Stromal cell of bone marrow (primary cell): Measurements from ENCODE around the gene RAP1GDS1.
A peak's percentile ranks its signal among the peaks of the same experiment; 100 is the strongest.

Experiments
- DNase-seq: peaks from one replicate; pipeline ENCODE4 v3.0.0-alpha.2; 2012; ENCODE audit warnings: low read depth

The RAP1GDS1 gene, protein sequence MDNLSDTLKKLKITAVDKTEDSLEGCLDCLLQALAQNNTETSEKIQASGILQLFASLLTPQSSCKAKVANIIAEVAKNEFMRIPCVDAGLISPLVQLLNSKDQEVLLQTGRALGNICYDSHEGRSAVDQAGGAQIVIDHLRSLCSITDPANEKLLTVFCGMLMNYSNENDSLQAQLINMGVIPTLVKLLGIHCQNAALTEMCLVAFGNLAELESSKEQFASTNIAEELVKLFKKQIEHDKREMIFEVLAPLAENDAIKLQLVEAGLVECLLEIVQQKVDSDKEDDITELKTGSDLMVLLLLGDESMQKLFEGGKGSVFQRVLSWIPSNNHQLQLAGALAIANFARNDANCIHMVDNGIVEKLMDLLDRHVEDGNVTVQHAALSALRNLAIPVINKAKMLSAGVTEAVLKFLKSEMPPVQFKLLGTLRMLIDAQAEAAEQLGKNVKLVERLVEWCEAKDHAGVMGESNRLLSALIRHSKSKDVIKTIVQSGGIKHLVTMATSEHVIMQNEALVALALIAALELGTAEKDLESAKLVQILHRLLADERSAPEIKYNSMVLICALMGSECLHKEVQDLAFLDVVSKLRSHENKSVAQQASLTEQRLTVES

DNA sequence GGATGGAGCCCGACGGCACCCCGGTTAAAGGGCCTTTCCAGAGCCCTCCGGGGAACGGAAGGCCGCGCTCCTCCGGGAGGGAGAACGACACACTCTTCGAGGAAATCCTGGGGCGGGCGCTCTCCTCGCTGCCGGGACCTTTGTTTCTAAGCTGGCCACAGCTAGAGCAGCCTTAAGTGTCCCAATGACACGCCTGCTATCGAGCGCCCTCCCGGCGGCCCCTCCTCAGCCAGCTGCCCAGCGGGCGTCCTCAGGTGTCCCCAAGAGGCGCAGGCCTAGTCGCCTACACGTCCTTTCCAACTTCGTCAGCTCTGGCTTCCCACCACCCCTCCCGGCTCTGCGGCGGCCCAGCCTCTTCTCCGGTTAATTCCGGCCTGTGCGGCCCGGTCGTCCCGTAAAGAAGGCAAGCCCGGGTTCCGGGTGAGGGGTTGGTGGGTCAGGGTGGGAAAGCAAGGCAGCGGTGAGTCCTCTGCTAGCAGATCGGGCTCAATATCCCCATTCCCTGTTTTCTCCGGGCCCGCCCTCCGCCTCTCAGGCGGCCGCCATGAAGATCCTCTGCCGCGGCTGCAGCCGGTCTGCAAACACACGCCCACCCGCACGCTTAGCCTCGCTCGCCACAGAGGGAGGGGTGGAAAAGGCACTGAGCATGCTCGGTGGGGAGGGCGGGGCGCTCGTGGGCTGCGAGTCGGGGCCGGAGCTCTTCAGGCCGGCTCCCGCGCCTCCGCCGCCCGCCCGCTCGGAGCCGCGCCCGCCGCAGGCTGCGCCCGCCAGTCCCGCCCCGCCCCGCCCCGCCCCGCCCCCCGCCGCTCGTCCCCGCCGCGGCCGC, at the start of gene RAP1GDS1:
TSS of gene RAP1GDS1 (plus strand) at position 806 of the 826 bp plus-strand sequence. CDS start 182 bp downstream, outside the sequence.
- DNase-seq = peak; percentile 93

DNA sequence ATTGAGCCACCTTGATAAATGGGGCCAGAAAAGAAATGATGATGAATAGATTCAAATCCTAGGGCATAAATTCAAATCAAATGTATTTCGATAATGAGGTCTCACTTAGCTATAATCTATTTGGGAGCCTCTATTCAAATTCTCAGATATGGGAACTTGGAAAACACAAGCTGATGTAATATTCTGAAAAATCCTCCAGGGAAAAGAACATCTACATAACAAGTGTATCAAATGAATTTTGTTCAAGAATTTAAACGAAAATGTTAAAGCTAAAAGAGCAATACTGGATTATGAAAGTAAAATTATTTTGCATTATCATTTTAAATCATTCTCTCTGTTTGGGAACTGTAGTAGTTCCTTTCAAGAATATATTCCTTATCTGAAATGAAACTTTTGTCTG, 38.9 kb upstream of the RAP1GDS1 start:
- no peak for DNase-seq

DNA sequence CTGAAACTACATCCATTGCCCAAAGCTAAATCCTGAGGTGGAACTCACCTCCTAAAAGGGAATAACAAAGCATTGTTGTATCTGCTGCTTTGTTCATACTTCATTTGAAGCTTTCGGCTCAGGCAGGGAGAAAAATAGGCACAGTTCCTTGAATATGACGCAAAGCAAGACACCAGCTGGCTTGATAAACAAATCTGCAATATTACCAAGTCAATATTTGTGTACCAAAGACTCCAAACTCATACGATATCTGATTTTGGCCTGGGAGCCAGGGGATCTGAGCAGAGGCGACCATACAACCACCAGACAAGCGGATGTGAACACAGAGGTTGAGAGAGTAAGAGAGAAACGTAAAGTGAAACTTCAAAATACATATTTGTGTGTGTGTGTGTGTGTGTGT, 34.8 kb upstream of the RAP1GDS1 start:
- DNase-seq = no peak

DNA sequence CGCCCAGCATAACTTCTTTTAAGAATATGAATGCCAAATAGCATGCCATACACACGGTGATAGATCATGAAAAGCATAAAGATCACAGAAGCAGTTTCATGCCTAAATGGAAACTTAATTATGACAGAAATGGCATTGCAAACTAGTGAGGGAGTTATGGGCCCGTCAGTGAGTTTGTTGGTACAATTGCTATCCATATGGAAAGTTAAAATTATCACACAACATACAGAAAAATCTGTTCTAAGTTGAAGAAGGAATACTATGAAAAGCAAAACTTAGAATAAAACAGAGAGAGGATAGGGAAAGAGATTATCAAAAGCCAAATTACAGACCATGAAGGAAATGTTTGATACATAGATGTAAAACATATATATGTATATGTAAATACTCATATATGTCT, 30.2 kb upstream of the RAP1GDS1 start:
- DNase-seq = no peak

DNA sequence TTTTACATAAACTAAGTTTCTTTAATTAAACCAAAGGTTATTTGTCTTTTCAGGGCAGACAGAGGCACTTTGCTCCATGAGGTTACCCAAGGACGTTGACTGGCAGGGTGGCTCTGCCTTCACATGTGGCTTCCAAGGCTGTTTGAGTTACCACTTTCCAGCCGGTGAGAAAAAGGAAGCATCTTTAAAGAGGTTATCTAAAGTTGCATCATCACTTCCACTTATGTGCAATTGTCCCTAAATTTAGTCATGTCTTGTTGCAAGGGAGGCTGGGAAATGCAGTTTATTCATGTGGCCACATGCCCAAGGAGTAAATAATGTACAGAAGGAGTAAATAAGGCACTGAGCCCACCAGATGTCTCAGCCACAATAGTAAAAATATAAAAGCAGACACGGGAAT, 29.0 kb upstream of the RAP1GDS1 start:
- no peak for DNase-seq

DNA sequence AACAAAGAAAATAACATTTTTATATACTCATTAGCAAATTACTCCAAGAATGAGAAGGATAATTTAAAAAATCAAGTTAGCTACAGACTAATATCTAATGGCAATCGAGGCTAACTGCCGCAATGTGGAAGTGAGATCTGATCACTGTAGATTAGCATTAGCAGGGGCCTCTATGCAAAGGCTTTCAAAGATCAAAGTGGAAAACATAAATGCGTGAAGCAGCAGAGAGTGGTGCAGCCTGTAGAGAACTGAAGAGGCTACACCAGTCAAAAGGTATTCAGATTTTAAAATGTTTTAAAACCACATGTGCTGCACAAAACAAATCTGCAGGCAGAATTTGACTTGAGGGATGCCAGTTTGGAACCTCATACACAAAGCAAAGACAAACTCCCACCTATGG, 24.0 kb upstream of the RAP1GDS1 start:
- no peak for DNase-seq

DNA sequence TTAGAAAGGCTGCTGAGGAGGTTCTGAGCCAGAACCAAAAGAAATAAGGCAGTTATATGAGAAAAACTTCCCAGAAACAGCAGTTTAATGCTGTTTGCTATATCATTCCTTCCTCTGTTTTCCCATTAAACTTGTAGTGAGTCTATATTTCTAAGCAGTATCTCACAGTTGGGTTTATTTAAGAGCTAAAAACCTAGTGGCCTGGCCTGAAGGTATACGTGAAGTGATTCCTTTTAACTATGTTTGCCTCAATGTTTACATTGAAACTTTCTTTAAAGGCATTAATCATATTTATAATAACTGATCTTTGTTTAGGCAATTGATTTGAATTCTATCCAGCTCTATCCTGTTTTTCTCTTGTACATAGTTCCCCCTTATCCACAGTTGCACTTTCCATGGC, 19.1 kb upstream of the RAP1GDS1 start:
- DNase-seq = no peak

DNA sequence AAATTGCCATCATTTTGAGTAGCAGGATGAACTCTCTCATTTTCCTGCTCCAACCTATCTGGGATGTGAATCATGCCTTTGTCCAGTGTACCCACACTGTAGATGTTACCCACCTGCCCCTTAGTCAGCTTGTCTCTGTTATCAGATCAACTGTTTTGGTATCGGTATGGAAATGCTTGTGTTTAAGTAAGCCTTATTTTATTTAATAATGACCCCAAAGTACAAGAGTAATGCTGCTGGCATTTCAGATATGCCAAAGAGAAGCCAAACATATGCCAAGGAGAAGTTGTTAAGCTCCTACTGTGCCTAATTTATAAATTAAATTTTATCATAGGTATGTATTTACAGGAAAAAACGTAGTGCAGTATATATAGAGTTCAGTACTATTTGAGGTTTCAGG, 18.6 kb upstream of the RAP1GDS1 start:
- DNase-seq = no peak

DNA sequence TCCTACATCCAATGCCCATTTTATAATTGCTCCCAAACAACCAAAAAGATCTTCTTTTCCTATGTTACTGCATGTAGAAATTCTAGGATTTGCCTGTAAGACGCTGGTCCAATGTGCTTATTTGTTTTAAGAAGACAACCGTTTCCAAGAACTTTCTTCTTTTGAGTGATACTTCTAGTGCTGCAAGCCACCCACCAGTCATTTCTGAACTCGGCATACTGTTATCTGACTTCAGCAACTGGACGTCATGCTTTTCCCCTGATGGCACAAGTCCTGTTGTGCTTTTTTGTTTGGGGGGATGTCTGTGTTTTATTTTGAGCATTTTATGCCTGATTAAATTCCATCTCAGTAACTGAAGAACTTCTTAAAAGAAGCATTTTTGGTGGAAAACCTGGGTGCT, 16.0 kb upstream of the RAP1GDS1 start:
- no peak for DNase-seq

DNA sequence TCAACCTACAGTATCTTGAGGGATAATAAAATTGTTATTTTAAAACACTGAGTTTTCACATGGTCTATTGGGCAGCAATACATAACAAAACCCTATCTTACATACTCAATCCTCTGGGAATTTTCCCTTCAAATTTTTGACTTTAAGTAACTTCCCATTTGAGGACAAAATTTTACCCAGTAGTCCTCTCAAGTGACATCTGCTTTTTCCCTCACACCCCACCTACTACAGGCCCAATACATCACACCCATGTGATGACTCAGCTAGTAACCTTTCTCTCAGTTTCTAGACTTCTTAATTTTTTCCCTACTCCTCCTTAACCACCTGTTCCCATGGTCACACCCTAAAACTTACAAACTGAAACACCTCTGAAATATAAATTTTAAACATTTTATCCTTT, 12.2 kb upstream of the RAP1GDS1 start:
- no peak for DNase-seq

DNA sequence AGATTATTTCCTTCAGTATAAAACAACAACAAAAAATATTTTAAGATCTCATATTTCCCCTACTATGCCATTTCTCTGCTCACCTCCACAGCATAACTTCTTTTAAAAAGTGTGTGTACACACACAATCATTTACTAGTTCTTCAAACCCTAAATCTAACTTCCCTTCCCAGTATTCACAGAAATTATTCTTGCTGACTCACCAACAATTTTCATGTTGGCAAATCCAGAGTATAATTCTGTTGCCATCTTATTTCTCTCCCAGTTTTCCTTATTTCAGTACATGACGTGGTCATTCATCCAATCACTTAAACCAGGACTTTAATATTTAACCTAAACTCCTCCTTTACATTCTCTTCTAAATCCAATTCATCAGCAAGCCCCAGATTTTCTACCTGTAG, 11.4 kb upstream of the RAP1GDS1 start:
- no peak for DNase-seq

DNA sequence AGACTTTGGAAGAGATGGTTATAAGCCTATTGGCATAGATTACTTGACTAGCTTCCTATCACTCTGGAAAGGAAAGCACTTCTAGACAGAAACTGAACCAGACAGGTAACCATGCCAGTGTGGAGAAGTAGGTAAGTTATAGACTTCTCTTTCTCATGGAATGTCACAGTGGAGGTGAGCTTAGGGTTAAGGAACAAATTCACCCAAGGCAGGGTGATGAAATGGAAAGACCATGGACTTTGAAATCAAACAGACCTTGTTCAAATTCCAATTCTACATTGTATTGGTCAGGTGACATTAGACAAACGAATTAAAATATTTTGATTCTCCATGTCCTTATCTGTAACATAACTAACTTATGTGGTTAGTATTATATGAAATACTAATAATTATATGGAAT, 7.7 kb upstream of the RAP1GDS1 start:
- no peak for DNase-seq

DNA sequence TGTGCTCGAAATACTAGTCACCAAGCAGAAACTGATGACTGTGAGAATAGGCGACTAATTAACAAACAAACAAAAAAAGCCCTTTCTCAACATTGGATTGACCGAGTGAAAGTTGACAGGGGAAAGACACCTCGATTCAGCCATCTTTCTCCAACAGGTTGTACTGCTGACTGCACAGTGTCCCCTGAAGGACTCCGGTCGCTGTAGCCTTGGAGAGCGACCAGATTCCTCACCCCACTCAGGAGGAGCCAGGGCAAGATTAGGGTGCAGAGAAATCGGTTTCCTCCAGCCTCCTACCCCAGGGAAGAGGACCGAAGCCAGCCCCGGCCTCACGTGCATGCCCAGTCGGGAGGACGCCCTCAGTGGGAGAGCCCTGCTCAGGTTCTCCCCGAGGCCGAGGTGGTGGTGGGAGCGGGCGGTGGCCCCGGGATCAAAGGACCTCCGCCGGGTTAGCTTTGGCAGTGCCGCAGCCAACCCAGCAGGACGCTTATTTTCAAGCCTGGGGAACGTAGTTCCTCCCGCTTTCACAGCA, 1.1 kb upstream of the RAP1GDS1 start:
- DNase-seq = peak; percentile 6

DNA sequence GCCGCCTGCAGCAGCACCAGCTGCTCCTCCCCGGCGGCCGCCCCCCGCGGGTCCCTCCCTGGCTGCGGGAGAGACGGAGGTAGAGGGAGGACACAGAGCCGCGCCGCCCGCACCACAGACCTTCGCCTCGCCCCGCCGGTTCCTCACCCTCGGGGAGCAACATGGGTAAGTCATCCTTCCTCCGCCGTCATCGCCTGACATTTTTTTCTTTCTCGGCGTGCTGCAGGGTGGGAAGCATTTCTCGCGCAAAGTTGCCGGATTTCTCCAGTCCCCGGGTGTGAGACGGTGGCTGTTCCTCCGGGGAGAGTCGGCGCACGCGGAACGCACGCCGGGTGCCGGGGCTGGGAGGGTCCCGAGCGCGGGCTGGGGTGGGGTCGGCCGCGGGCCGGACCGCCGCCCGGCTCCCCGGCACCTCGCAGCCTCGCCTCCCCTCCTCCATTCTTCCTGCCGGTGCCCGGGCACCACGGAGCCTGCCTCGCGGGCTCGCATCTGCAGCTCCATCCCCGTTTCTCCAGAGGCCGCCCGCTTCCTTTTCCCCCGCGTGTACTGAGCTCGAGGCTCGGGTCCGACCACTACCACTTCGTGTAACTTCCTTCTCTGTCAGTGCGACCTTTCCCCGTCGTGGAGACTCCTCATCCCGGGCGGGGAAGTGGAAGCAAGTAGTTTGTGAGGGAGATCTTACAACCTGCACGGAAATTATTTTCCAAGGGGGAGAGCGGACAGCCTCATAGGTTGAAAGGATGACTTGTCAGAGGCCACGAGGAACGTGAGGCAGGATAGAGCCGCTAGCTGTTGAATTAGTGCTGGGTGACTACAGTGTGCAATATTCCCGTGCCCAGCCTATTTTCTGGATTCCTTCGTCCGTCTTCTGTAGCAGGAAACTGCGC, 464 bp downstream of the RAP1GDS1 start:
- DNase-seq = peak; percentile 54

DNA sequence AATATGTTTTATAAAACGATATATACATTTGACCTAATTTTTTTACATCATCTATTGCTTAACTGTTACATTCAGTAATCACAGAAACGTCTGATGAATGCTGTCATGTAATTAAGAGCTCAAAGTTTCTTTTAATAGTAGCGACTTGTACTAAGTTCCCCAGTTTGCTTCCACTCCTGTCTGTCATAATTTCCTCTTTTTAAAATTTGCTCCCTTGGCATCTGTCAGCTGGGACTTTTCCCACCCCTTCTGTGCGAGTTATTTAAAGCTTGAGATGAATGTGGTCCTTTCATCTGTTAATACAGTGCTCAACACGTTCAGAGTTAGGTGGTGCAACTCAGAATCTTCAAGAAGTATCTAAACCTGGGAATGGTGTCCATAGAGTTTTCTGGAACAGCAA, 1.2 kb downstream of the RAP1GDS1 start:
- no peak for DNase-seq

DNA sequence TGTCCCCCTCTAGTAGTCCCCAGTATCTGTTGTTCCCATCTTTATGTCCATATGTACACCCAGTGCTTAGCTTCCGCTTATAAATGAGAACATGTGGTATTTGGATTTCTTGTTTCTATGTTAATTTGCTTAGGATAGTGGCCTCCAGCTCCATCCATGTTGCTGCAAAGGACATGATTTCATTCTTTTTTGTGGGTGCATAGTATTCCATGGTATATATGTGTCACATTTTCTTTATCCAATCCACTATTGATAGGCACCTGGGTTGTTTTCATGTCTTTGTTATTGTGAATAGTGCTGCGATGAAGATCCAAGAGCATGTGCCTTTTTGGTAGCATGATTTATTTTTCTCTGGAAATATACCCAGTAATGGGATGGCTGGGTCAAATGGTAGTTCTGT, 6.3 kb downstream of the RAP1GDS1 start:
- no peak for DNase-seq

DNA sequence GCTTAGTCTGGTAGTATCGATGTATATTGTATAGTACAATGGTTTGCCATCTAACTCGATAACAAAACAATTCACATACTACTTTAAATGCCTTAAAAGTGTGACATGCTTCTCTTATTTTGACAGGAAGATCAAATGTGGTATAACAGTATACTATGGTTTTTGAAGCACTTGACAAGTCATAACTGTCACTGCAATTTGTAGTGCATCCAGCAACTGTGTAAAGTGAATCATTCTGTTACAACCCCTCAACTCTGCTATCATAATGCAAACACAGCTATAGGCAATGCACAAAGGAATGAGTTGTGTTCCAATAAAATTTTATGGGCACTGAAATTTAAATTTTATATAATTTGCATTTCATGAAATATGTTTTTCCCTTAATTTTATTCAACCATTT, 14.0 kb downstream of the RAP1GDS1 start:
- DNase-seq = no peak

DNA sequence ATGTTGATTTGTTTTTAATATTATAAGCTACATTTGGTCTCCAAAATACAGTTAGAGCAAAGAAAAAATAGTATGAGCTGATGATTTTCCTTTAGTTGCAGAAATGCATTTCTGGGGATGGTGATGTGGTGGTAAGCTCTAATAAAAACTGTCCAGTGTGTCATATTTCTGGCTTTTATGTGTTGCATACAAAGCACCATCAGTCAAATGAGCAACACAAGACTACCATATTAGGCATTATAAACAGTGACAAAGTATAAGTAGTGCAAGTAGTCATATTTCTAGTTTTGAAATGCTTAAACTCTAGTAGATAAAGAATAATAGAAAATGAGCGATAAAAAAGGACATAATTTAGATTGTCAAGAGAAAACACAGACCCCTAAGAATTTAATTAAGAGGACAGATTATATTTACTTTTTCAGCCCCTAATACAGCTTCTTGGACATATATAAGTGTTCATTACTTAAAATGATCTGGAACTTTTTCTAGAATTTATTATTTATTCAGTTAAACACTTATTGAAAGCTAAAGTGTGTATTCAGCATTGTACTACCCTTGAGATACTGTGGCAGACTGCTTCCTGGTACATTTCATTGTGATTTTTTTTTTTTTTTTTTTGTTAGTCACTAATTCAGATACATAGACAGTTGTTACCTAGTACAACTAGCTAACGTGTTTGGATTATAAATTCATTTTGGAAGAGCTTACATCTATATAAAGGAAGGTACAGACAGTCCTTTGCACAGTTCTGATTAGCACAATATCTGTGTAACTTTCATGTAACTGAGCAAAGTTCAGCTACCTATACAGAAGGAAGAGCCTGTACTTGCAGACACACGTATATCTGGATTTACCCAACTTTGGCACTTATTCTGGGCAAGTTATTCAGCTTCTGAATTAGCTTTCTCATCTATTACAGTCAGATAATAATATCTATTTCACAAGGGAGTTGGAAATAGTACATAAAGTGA, 22.3 kb downstream of the RAP1GDS1 start:
- DNase-seq = peak; percentile 32

DNA sequence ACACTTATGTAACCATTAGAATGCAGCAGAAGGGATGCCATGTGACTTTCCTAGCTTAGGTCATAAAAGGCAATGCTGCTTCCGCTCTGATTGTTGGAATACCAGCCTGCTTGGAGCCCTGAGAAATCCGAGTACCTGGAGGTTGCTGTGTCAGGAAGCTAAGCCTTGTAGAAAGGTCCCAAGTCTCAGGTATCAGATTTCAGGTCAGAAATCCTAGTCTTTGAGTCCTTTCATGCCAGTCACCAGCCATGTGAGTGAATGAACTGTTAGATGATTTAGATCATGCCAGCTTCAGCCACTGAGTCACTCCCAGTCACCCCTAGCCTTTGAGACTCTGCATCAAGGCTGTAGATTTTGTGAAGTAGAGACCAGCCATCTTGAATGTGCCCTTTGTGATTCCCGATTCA, 23.5 kb downstream of the RAP1GDS1 start:
- peak; percentile 6 for DNase-seq

DNA sequence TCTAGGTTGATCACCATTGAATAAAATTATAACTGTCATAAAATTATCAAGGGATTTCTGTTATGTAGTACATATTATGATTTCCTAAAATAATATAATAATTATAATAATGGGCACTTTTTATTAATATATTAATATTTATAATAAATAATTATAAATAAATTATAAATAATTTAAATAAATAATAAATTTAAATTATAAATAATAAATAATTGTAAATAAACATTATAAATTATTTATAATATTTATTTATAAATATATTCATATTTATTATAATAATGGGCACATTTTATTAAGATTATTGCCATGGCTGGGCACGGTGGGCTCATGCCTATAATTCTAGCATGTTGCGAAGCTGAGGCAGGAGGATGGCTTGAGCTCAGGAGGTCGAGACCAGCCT, 24.5 kb downstream of the RAP1GDS1 start:
- DNase-seq = no peak
